Activated T-cell treated with anti-CD3 and anti-CD28 coated beads for 1 hour (primary cell): ENCODE results near the gene PLK5.

Experiments used
- DNase-seq: peaks from one replicate; pipeline ENCODE4 v3.0.0-alpha.2; 2020; ENCODE audit warnings: low read depth

The PLK5 gene

GRCh38 chr19:1577090-1577928 is 53.4 kb downstream of the PLK5 start:
- no peak for DNase-seq

- no peak for DNase-seq
These were observed 54.2 kb downstream of the PLK5 start for GRCh38 chr19:1577929-1578618.

GRCh38 chr19:1579222-1579621 is 55.3 kb downstream of the PLK5 start:
- DNase-seq: no peak

GRCh38 chr19:1580382-1580781 is 56.5 kb downstream of the PLK5 start:
- no peak for DNase-seq

GRCh38 chr19:1580957-1581356 is 57.1 kb downstream of the PLK5 start:
- DNase-seq: no peak

GRCh38 chr19:1582201-1582600 is 58.3 kb downstream of the PLK5 start:
- no peak for DNase-seq

GRCh38 chr19:1584500-1585242 is 60.8 kb downstream of the PLK5 start:
- no peak for DNase-seq

- no peak for DNase-seq
These were observed 61.3 kb downstream of the PLK5 start for GRCh38 chr19:1585243-1585580.
